Stimulated activated CD4-positive, alpha-beta T cell treated with anti-CD3 and anti-CD28 coated beads, Interleukin-1b, Interleukin-23, amount 100 ng/mL, for 24 hours (primary cell): ENCODE measurements around the gene CAPNS1.

ENCODE experiments used
- DNase-seq, 4 experiments: peaks; one replicate each; pipeline ENCODE4 v3.0.0-alpha.2; 2020; ENCODE audit warnings: low read depth in 4 of 4, low spot score in 1 of 4

Gene CAPNS1

DNA sequence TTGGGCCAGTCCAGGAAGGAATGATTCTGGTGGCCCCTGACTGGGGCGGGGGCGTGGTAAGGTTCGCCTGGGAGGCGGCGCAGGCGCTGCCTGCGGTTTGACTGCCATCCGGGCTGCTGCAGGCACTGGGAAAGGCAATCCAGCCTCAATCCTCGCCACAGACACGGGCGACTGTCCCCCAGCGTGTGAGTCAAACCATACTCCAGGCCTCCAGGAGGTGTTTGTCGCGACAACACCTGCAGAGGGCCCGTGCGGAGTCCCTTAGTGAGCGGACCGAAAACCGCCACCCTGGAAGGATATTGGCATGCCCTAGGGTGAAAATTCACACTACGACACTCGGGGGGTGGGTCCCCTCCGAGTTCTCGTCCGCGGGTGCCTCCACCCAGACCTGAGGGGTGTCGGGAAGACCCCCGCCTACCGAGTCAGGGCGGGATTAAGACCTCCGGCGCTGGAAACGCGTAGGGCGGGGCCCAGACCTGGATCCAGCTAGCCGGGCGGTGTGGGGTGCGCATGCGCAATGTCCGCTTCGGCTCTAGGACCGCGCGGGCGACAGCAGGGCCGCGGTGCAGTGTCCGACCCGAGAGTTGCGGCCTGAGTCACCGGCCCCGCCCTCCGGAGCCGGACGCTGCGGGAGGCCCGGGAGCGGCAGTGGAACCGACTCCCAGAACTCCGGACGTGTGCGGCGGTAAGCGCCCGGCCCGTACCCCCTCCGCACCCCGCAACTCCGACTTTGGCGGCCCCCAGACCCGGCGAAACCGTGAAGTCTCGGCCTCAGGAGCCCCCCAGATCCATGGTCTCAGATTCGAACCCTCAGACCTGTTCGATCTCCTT, at the start of gene CAPNS1:
CAPNS1 (plus strand) TSS at position 594 of the 831 bp plus-strand sequence. CDS start 946 bp downstream, outside the sequence.
- DNase-seq: peak; percentile 77 to 93 (median 86)

DNA sequence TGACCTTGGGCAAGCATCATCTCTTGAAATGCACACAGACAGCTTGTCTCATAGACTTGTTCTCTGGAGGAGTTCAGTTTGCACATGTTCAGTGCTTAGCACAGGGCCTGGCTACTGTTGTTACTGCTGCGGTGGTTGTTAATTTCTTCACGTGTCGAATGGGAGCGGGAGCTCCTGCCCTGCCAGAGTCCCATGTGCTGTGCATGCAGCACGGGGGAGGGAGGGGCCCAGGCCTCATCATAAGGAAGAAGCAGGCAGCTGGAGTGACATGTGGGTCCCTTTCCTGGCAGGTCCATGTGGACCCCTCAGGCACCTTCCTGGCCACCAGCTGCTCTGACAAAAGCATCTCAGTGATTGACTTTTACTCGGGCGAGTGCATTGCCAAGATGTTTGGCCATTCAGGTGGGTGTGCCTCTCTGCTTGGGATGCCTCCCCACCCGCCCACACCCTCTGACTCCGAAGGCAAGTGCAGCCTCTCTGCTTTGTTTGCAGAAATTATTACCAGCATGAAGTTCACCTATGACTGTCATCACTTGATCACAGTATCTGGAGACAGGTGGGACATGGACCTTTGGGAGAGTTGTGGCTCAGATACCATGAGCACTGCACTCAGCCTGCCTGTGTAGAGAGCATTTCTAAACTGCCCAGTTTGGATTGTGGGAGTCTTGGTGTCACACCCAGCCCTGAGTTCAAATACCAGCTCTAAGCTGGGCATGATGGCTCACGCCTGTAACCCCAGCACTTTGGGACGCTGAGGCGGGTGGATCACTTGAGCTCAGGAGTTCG, 48.8 kb upstream of the CAPNS1 start:
- no peak for DNase-seq

DNA sequence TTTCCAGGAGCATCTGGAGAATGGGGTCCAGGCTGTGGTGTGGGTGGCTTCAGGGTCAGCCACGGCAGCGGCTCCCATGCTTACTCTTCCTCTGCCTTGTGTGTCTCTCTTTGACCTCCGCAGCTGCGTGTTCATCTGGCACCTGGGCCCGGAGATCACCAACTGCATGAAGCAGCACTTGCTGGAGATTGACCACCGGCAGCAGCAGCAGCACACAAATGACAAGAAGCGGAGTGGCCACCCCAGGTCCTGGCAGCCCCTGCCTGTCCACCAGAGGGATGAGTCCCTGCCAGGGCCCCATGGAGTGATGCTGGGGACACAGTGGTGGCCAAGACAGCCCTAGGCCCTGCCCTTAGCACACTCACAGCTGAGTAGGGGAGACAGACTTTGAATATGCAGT, 47.3 kb upstream of the CAPNS1 start:
- no peak for DNase-seq

DNA sequence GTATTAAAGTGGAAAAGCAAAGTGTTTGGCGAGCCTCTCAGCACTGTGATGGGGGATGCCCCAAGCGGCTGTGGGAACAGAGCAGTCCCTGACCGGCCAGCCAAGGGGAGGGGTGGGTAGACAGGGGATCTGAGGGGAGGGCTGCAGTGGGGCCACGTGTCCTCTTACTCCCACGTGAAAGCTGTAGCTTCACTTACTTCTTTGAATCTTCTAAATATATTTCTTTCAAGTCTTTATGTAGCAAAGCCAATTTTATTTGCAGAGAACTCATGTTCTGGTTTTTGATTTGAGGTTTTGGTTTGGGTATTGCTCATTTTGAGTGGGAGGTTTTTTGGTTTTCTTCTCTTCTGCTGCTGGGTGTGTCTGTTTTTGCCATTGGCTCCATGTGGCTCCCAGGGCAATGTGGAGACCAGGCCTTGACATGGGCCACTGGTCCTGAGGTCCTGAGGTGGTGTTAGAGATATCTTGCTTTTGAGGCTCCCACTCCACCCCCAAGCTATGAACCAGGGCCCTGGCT, 46.7 kb upstream of the CAPNS1 start:
- peak in 1 of 4 experiments; percentile 18 for DNase-seq

DNA sequence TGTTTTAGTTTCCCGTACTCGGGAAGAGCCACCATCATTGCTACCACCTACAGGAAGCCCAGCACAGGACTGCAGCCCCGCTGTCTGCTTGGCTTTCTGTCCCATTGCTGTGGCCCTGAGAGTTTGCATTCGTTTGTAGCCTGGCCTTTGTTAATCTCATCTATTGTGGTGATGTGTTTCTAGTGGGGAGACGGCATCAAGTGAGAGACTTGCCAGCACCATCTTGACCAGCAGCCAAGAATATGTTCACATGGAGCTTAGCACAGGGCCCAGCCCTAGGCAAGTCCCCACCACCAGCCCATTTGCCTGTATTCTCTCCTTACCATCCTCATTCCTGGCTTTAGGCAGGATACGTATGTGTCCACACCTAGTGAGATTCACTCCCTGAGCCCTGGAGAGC, 46.2 kb upstream of the CAPNS1 start:
- no peak for DNase-seq

DNA sequence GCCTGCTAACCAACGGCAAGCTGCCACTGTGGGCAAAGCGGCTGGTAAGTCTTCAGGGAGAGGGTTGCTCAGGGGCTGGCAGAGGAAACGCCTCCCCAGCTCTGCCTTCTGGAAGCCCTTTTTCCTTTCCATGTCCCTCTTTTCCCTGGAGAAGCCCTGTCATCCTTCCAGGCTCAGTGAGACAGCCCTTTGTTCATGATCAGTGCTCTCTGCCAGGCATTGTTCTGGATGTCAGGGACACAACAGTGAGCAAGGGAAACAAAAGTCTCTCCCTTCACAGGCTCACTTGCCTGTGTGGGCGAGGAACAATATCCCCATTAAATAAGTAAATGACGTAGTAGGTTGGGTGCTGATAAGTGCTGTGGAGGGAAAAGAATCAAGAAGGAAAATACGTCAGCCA, 42.8 kb upstream of the CAPNS1 start:
- no peak for DNase-seq

DNA sequence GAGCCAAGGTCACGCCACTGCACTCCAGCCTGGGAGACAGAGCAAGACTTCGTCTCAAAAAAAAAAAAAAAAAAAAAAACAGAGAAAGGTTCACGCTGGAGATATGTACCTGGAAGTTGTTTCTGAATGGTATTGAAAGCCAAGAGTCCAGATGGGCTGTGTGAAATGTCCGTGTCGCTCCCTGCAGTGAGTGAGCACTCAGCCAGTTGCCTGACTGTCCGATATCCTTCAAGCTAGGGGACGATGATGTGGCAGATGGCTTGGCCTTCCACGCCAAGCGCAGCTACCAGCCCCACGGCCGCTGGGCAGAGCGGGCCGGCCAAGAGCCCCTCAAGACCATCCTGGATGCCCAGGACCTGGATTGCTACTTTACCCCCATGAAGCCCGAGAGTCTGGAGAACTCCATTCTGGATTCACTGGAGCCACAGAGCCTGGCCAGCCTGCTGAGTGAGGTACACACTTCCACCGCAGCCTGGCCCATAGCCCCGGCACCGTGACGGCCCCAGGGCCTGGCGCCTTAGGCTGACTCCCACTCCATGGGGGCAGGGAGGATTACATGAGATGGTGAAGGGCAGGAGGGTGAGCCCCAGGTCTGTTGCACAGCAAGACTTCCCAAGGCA, 40.6 kb upstream of the CAPNS1 start:
- no peak for DNase-seq

DNA sequence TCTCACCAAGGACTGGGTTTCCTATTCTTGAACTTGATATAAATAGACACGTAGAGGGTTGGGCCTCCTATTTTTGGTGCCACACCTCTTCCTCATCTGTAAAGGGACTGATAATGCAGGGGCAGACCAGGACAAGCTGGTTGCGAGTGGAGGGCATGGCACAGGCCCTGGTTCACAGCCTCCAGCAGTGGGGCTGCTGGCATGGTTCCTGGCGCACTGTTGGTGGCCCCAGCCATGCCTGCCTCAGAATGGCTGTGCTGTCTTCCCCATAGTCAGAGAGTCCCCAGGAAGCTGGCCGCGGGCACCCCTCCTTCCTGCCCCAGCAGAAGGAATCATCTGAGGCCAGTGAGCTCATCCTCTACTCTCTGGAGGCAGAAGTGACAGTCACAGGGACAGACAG, 39.4 kb upstream of the CAPNS1 start:
- no peak for DNase-seq

DNA sequence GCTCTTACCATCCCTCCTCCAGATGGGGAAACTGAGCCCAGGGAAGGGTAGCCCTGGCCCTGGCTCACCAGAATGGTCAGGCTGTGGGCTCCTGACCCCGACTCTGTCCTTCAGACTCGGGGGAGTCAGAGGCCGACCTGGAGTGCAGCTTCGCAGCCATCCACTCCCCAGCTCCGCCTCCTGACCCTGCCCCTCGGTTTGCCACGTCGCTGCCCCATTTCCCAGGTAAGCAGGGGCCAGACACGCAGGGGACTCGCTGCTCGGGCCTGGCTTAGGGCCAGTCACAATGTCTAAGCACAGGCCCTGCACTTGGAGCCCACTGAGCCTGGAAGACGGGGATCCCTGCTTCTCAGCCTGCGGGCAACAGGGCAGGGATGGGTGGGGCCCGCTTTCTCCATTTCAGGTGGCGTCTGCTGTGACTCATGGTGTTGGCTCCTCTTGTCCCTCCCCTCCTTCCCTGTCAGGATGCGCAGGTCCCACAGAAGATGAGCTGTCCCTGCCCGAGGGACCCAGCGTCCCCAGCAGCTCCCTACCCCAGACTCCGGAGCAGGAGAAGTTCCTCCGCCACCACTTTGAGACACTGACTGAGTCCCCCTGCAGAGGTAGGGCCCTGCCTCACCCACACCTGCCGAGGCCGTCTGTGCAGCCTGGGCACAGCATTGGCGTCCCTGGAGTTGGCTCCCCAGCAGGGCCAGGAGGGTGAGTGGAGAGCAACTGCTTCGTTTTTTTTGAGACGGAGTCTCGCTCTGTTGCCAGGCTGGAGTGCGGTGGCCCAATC, 38.1 kb upstream of the CAPNS1 start:
- DNase-seq: no peak

DNA sequence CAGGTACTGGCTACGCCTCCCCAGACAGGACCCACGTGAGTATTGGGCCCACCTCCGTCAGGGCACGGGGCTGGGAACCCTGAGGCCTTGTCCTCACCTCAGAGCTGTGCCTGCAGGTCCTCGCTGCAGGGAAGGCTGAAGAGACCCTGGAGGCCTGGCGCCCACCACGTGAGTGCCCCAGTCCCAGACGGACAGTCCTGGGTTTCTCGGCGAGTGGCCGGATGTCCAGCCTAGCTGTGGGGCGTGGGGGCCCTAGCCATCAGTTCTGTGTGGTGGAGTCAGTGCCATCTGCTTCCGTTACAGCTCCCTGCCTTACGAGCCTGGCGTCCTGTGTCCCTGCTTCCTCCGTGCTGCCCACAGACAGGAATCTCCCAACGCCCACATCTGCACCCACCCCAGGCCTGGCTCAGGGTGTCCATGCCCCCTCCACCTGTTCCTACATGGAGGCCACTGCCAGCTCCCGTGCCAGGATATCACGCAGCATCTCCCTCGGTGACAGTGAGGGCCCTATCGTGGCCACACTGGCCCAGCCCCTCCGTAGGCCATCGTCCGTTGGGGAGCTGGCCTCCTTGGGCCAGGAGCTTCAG, 36.7 kb upstream of the CAPNS1 start:
- DNase-seq: no peak

DNA sequence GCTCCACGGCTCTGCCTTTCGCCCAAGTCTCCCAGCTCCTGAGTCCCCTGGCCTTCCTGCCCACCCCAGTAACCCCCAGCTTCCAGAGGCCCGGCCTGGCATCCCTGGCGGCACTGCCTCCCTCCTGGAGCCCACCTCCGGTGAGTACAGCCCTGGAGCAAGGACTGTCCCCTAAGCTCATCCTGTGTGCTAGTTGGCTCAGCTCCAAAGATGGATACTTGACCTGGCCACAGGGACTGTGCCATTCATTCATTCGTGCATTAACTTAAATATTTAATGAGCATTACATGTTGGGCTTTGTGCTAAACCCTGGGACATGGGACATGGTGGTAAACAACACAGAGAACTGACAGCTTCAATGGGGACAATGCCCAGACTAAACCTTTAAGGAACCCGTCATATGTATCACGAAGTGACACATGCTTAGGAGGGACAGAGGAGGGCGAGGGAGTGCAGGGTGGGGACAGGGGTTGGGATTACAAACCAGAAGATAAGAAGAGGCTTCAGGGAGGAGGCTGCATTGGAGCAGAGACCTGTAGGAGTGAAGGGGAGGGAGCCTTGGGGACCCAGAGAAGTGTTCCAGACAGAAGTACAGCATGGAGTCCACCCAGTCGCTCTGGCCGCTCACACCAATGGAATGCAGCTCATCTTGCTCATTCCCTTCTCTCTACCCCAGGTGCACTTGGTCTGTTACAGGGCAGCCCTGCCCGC, 35.9 kb upstream of the CAPNS1 start:
- no peak for DNase-seq

DNA sequence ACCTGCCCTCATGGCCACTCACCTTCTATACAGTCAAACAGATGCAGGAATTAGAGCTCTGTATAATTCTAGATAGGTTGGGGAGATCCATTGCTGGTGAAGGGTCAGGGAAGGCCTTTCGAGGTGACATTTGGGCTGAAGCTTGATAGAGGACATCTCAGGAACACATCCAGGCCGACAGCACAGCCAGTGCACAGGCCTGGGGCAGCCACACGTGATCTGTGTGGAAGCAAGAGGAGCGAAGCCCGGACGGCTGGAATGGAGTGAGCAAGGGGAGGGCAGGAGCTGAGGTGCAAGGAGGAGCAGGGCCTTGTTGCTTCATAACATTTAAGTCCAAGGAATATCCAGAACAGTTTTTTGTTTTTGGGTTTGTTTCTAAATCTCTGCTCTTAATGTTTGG, 33.4 kb upstream of the CAPNS1 start:
- DNase-seq: no peak

DNA sequence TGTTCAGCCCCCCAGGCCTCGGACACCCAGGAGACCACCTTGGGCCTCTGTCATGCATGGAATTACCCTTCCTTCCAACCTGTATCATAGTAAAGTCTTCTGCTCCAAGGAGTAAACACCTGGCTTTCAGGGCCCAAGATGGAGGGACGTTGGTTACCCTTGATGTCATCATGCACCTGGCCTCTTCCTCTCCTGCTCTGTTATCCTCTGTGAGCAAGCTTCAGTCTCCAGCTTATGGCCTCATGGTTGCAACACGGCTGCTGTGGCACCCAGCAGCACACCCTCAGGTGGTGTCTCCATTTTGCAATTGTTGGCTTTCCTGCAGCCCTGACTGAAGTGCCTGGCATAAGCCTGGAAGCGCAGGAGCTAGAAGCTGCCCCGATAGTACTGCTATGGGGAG, 32.9 kb upstream of the CAPNS1 start:
- no peak for DNase-seq

DNA sequence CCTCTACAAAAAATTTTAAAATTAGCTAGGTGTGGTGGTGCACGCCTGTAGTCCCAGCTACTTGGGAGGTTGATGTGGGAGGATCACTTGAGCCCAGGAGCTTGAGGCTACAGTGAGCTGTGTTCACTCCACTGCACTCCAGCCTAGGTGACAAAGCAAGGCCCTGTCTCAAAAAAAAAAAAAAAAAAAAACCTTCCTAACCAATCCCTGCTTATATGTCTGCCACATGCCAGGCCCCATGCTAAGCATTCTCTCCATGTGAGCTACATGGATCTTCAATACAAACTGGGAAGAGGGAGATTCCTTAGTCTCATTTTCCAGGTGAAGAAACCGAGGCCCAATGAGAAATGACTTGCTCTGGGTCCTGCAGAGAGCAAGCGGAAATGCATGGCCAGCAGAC, 31.2 kb upstream of the CAPNS1 start:
- no peak for DNase-seq

DNA sequence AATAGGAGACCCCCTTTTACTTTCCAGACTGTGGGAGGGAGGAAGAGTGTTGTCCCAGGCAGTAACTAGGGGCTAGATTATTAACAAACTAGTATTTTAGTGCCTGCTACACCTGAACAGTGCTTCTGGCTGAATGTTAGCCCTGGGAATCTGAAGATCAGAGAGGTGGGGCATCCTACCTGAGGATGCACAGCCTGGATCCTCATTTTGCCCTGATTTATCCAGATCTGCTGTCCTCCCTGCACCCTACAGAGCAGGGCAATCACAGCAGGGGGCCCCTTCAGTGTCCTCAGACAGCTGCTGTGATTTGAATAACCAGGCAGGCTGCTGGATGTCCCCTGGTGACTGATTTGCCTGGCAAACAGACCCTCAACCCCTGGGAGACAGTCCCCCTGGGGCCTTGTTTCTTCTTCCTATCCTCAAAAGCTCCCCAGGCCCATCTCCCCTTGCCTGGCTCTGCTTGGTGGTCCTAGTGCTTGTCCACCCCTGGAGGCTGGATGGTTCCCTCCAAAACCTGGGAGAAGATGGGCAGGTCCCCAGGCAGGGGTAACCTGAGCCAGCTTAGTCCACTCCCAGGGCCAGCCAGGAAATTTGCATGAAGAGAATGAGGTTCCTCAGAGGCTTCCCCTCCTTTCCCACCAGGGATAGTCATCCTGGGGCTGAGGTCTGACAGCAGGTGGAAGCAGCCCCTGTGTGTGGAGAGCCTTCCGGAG, 29.2 kb upstream of the CAPNS1 start, which contains the start of gene OVOL3:
OVOL3 (plus strand) TSS at position 657 of the 713 bp plus-strand sequence. CDS start 60 bp downstream, outside the sequence.
- DNase-seq: no peak

DNA sequence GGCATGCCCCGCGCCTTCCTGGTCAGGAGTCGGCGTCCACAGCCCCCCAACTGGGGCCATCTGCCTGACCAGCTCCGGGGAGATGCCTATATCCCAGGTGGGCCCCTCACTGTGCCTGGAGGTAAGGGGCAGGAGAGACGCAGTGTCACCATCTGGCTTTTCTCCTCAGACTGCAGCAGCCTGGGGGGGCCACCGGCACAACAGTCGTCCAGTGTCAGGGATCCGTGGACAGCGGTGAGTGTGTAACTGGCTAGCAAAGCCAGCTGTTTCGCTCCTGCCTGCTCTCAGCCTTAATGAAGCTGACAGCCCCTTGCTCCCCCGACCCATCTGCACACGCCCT, 28.7 kb upstream of the CAPNS1 start:
- DNase-seq: no peak

DNA sequence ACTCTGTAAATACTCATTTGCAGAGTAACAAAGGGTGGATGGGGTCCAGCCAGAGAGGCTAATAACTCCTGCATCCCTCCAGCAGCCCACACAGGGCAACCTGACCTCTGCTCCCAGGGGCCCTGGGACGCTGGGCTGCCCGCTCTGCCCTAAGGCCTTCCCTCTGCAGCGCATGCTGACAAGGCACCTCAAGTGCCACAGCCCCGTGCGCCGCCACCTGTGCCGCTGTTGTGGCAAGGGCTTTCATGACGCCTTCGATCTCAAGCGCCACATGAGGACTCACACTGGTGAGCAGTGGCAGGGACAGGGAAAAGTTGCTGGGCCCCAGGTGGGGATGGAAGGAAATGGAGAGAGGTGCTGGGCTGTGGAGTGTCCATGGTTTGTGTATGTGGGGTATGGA, 27.2 kb upstream of the CAPNS1 start:
- DNase-seq: no peak

DNA sequence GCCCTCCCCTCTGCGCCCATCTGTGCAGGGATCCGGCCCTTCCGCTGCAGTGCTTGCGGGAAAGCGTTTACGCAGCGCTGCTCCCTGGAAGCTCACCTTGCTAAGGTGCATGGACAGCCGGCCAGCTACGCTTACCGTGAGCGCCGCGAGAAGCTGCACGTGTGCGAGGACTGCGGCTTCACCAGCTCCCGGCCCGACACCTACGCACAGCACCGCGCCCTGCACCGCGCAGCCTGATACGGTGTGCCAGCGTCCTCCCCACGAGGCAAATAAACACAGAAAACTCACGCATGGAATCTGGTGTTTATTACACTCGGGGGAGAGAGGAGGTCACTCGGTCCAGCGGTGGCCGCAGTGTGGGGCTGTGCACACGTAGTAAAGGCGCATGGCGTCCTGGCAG, 26.4 kb upstream of the CAPNS1 start:
- DNase-seq: no peak
